ENCODE results near the gene EID1.

The EID1 gene

DNA sequence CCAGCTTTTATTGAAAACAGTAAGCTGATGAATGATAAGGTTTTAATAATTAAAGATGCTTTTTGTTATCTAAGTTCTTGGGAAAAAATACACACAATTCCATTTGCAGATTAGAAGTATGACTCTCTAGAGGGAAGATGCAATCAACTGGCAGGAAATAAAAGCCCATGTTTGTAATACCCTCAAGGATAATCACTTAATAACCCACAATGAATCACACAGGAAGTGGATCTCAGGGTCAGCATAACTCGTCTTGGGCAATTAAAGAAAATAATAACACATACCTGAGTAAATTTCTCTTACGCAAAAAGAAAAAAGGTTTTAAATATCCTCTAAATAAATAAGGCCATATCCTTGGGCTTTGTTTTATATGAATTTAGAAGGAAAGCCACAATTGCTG is 9.4 kb upstream of the EID1 start:
- H3K4me3 ChIP-seq (ENCODE audit: low read depth, low read length): no peak overlapping the region
- TF ChIP-seq, protein P1, sequence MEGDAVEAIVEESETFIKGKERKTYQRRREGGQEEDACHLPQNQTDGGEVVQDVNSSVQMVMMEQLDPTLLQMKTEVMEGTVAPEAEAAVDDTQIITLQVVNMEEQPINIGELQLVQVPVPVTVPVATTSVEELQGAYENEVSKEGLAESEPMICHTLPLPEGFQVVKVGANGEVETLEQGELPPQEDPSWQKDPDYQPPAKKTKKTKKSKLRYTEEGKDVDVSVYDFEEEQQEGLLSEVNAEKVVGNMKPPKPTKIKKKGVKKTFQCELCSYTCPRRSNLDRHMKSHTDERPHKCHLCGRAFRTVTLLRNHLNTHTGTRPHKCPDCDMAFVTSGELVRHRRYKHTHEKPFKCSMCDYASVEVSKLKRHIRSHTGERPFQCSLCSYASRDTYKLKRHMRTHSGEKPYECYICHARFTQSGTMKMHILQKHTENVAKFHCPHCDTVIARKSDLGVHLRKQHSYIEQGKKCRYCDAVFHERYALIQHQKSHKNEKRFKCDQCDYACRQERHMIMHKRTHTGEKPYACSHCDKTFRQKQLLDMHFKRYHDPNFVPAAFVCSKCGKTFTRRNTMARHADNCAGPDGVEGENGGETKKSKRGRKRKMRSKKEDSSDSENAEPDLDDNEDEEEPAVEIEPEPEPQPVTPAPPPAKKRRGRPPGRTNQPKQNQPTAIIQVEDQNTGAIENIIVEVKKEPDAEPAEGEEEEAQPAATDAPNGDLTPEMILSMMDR (IDR thresholded peaks at IDR 0.05; ENCODE audit: borderline replicate concordance, insufficient read depth, low read depth, low read length): no peak

DNA sequence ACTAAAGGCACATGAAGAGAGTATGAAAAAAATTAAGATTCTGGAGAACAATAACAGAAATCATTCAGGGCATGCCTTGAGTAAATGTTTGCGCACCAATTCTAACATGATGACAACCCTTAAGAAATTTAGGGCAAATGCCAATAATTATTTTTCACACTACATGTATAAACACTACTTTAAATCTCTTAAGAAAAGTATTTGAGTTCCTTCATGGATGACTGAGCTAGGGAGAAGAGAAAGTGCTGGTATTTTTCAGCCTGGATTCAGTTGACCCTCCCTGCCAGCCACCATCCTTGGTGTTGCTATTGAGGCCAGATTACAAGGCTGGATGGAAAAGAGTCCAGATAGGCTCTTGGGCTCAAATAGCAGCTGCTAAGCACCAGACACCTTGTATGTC is 8.0 kb upstream of the EID1 start:
- H3K4me3 ChIP-seq (ENCODE audit: low read depth, low read length): no peak overlapping the region
- TF ChIP-seq, protein P1 (IDR thresholded peaks at IDR 0.05; ENCODE audit: borderline replicate concordance, insufficient read depth, low read depth, low read length): no peak

DNA sequence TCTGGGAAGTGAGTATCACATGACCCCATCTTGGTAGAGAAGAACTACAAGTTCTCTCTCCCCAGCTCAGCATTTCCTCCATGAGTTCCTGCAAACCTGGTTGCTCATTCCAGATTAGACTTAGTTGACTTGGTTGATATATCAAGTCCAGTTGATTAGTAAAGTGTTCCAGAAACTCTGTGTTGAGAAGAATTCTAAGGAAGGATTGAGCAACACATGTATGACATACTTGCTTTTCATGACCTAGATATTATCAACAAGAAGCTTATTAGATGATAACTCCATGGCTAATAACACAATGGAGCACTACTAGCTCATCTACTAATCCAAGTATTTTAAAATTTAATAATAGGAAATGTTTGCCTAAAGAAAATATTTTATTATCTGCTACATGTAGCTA is 6.4 kb upstream of the EID1 start:
- TF ChIP-seq, protein P1 (IDR thresholded peaks at IDR 0.05; ENCODE audit: borderline replicate concordance, insufficient read depth, low read depth, low read length): no peak
- H3K4me3 ChIP-seq (ENCODE audit: low read depth, low read length): no peak overlapping the region

DNA sequence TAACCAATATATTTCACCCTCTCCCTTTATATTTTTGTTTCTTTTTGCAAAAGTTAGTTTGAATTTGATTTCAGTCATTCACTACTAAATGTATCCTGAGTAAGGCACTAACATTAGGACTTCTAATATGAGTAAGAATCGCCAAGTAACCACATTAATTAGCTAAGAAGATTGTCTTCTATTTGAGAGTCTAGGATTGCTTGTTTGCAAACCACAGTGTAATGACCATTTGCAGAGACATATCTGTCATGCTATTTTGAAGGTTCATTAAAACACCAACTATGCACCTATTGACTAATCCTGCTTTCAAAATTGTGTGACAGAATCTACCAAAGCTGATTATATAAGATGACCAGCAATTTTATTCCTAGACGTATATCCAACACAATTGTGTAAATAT is 5.3 kb upstream of the EID1 start:
- H3K4me3 ChIP-seq (ENCODE audit: low read depth, low read length): no peak overlapping the region
- TF ChIP-seq, protein P1 (IDR thresholded peaks at IDR 0.05; ENCODE audit: borderline replicate concordance, insufficient read depth, low read depth, low read length): no peak

DNA sequence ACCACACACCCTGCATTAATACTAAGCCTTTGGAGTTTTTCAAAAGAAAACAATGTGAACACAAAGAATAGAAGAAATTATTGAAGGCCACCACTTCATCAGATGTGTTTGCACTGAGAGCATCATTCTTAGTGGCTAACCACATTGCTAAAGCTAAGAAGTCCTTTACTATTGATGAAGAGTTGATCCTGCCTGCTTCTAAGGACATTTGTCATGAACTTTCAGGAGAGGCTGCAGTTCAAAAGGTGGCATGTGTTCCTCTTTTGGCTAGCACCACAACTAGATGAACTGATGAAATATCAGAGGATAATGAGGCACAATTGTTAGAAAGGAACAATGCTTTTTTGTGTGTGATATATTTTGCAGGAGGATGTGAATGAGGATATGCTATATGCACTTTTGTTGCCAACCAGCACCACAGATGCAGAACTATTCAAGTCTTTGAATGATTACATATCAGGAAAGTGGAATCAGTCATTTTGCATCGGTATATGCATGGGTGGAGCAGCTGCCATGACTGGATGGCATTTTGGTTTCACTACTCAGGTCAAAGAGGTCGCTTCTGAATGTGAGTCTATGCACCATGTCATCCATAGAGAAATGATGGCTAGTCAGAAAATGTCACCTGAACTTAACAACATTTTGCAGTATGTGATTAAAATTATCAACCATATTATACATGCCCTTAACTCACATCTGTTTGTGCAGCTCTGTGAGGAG is 2.5 kb upstream of the EID1 start:
- TF ChIP-seq, protein P1 (IDR thresholded peaks at IDR 0.05; ENCODE audit: borderline replicate concordance, insufficient read depth, low read depth, low read length): no peak

DNA sequence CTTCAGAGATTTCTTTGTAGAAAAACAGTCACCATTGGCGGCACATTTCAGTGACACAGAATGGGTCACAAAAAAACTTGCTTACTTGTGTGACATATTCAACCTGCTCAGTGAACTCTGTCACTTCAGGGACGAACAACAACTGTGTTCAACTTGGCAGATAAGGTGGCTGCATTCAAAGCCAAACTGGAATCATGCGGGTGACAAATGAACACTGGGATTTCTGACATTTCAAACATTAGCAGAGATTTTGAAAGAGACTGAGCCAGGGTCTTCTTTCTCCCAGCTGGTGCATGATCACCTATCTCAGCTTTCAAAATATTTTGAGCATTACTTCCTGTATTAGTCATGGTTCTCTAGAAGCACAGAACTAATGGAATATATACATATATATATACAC is 1.9 kb upstream of the EID1 start:
- TF ChIP-seq, protein P1 (IDR thresholded peaks at IDR 0.05; ENCODE audit: borderline replicate concordance, insufficient read depth, low read depth, low read length): no peak
- no peak overlapping the region for H3K4me3 ChIP-seq (ENCODE audit: low read depth, low read length)

More for the DNA sequence above, 2.5 kb upstream of the EID1 start:
- no peak overlapping the region for H3K4me3 ChIP-seq (ENCODE audit: low read depth, low read length)

DNA sequence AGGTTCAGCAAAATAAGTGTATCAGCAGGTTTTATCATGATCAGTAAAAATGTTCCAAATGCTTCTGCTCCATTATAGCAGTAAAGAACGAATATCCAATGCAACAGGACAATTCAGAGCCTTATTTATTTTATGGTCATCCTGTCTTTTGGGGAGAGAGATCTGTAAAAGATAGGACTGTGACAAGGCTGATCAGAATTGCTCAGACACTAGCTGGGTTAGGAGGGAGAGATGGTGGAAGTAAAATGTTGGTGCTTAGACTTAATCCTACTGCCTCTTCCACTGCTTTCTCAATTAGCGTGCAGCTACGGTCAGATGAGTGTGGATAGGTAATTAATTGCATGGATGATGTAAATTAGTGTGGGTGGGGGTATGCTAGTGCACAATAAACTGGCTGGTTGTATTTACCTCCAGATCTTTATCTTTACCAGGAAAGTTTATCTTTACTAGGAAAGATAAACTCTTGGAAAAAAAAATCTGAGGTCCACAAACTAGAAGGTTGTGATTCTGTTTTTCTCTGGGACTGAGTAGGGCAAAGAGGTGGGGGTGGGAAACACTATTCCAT is 2.2 kb downstream of the EID1 start:
- no peak overlapping the region for H3K4me3 ChIP-seq (ENCODE audit: low read depth, low read length)
- TF ChIP-seq, protein P1 (IDR thresholded peaks at IDR 0.05; ENCODE audit: borderline replicate concordance, insufficient read depth, low read depth, low read length): no peak

Measured in GM12875 (cell line).